Ascending aorta (tissue), 2 donors: ENCODE measurements around the gene STARD7. TPM values are rescaled to one million over a fixed set of nuclear protein-coding genes. Genes with fewer than 3 reads are reported as not detected.

Experiments
- DNase-seq, 2 donors: peaks; one replicate each; pipeline ENCODE4 v3.0.0-alpha.2; 2019; ENCODE audit warnings: low spot score in 2 of 2
- H3K27ac ChIP-seq, 2 donors: fragments of 200-600 bp; sonication (generic); one replicate each; pipeline ENCODE4 v1.5.1; 2016 to 2017; ENCODE audit warnings: mild to moderate bottlenecking in 1 of 2
- H3K27me3 ChIP-seq: fragments of 200-600 bp; sonication (generic); one replicate; pipeline ENCODE4 v1.5.1; 2017
- H3K36me3 ChIP-seq, 2 donors: fragments of 200-600 bp; sonication (generic); one replicate each; pipeline ENCODE4 v1.5.1; 2016
- H3K4me1 ChIP-seq, 2 donors: fragments of 200-600 bp; sonication (generic); one replicate each; pipeline ENCODE4 v1.5.1; 2016 to 2017; ENCODE audit warnings: mild to moderate bottlenecking in 1 of 2
- H3K4me3 ChIP-seq, 2 donors: fragments of 200-600 bp; sonication (generic); one replicate each; pipeline ENCODE4 v1.5.1; 2016 to 2017; ENCODE audit warnings: mild to moderate bottlenecking in 1 of 2
- H3K9me3 ChIP-seq, 2 donors: fragments of 200-600 bp; sonication (generic); one replicate each; pipeline ENCODE4 v1.5.1; 2016
- intact Hi-C: fragments of 100-400 bp; cut with DNase I; formaldehyde crosslinking; loops from one replicate; pipeline ENCODE4 v1.15.1; 2023
- total RNA-seq: library from RNA; depleted of rRNA; stranded (reverse); fragments of >200 nt; gene quantifications from one replicate; pipeline ENCODE4 v1.1.0, GENCODE V29; 2016
- TF ChIP-seq, protein P1 (sequence below), 3 experiments: fragments of 200-600 bp in 2 of 3; fragments of 450-650 bp in 1 of 3; sonication (generic) in 2 of 3; IDR thresholded peaks; one replicate each; pipeline ENCODE4 v1.5.1; 2016 to 2019; ENCODE audit warnings: antibody characterized with exemption in 3 of 3, mild to moderate bottlenecking in 1 of 3, moderate library complexity in 1 of 3

STARD7 gene
- total RNA-seq, 1 donor from 2014 or later, result 85.6 TPM

DNA sequence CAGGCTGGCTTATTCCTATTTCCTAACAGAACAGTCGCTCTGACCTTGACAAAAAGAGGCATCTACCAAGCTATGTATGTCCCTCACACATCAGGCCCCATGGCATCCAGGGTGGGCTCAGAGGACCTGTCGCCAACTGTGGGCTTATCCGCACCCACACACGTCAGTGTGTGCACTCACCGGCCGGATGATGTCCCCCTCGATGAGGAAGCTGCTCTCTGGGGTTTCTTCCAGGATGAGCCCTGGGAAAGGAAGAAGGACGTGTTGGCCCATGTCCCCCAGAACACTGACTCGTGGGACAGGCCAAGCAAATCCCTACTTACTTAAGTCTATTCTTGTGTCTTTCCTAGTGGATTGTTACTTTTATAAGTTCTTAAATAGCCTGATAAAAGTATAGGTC is 73.5 kb downstream of the STARD7 start:
- TF ChIP-seq, protein P1, sequence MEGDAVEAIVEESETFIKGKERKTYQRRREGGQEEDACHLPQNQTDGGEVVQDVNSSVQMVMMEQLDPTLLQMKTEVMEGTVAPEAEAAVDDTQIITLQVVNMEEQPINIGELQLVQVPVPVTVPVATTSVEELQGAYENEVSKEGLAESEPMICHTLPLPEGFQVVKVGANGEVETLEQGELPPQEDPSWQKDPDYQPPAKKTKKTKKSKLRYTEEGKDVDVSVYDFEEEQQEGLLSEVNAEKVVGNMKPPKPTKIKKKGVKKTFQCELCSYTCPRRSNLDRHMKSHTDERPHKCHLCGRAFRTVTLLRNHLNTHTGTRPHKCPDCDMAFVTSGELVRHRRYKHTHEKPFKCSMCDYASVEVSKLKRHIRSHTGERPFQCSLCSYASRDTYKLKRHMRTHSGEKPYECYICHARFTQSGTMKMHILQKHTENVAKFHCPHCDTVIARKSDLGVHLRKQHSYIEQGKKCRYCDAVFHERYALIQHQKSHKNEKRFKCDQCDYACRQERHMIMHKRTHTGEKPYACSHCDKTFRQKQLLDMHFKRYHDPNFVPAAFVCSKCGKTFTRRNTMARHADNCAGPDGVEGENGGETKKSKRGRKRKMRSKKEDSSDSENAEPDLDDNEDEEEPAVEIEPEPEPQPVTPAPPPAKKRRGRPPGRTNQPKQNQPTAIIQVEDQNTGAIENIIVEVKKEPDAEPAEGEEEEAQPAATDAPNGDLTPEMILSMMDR (IDR thresholded peaks at IDR 0.05), result no peak
- intact Hi-C loops, result no loop called here
- H3K27me3 ChIP-seq, result no peaks in the 10 kb centered on the region
- H3K4me1 ChIP-seq, result no peaks in the 10 kb centered on the region
- H3K9me3 ChIP-seq, result no peaks in the 10 kb centered on the region
- no peaks in the 10 kb centered on the region for H3K36me3 ChIP-seq
- no peak overlapping the region for H3K27ac ChIP-seq
- no peak overlapping the region for H3K4me3 ChIP-seq
- DNase-seq, result no peak

Other genes starting within 250 kb of the STARD7 start
- 12.1 TPM for gene ANKRD36C, start 217.0 kb downstream of the STARD7 start, total RNA-seq
- 9.4 TPM for gene GPAT2, start 173.9 kb downstream of the STARD7 start, total RNA-seq
- 9.4 TPM for gene ADRA2B, start 92.3 kb downstream of the STARD7 start, total RNA-seq
- gene ASTL, start 70.3 kb downstream of the STARD7 start, total RNA-seq, result not detected
- gene DUSP2, start 63.4 kb downstream of the STARD7 start, total RNA-seq, result 7.2 TPM
- gene TMEM127, start 57.2 kb upstream of the STARD7 start, total RNA-seq, result 61.9 TPM
- gene CIAO1, start 57.4 kb upstream of the STARD7 start, total RNA-seq, result 127 TPM
- 57.4 TPM for gene SNRNP200, start 96.7 kb upstream of the STARD7 start, total RNA-seq
- gene ITPRIPL1, start 116.5 kb upstream of the STARD7 start, total RNA-seq, result 14.5 TPM
- gene NCAPH, start 126.9 kb upstream of the STARD7 start, total RNA-seq, result not detected